HEK293 (cell line): ENCODE measurements around the gene BCL7A.

Experiments
- CTCF ChIA-PET: fragments of 350-600 bp; formaldehyde crosslinking; extraction: SDS; loops from one replicate; lab custom pipeline; 2021; ENCODE audit warnings: antibody characterized with exemption; lab: Yijun Ruan, JAX
- POLR2A ChIA-PET: fragments of 300-600 bp; formaldehyde crosslinking; extraction: SDS; loops from one replicate; lab custom pipeline; 2020; ENCODE audit warnings: antibody characterized with exemption, inconsistent platforms; lab: Yijun Ruan, JAX
- H3K27ac ChIP-seq: fragments of 200-500 bp; sonication (Bioruptor generic); 2 replicates; pipeline ENCODE4 v1.5.1; 2014; ENCODE audit warnings: low read depth, low read length, control low read depth, inconsistent platforms; ENCODE audit errors: extremely low read depth
- H3K36me3 ChIP-seq, 2 experiments: fragments of 200-500 bp in 1 of 2; sonication (Bioruptor generic) in 1 of 2; 1 replicate in 1 of 2; 2 replicates in 1 of 2; pipeline ENCODE4 v1.5.1; 2014 to 2017; ENCODE audit warnings: inconsistent platforms in 2 of 2, low read length in 2 of 2; ENCODE audit not compliant: control insufficient read depth in 2 of 2, insufficient read depth in 1 of 2
- H3K4me1 ChIP-seq: fragments of 200-500 bp; sonication (Bioruptor generic); 2 replicates; pipeline ENCODE4 v1.5.1; 2014; ENCODE audit warnings: mild to moderate bottlenecking, low read length, inconsistent platforms; ENCODE audit not compliant: control insufficient read depth, insufficient read depth
- H3K4me3 ChIP-seq: 2 replicates; pipeline ENCODE4 v1.5.1; 2011; ENCODE audit warnings: low read depth, mild to moderate bottlenecking, control low read depth, low read length, moderate library complexity
- H3K9me3 ChIP-seq: fragments of 200-500 bp; sonication (Bioruptor generic); 2 replicates; pipeline ENCODE4 v1.5.1; 2014; ENCODE audit warnings: low read depth, low read length, inconsistent platforms; ENCODE audit not compliant: control insufficient read depth, insufficient read depth
- BCL11A ChIP-seq: fragments of 450-650 bp; formaldehyde crosslinking; IDR thresholded peaks from 2 replicates; pipeline ENCODE4 v1.5.1; 2016; ENCODE audit warnings: low read depth, missing biosample characterization, missing genetic modification characterization
- GLI4 ChIP-seq: fragments of 450-650 bp; formaldehyde crosslinking; IDR thresholded peaks from 2 replicates; pipeline ENCODE4 v1.5.1; 2016; ENCODE audit warnings: missing biosample characterization, missing genetic modification characterization
- ZNF157 ChIP-seq: fragments of 450-650 bp; formaldehyde crosslinking; IDR thresholded peaks from 2 replicates; pipeline ENCODE4 v1.5.1; 2016; ENCODE audit warnings: missing biosample characterization, missing genetic modification characterization
- ZNF280D ChIP-seq: fragments of 450-650 bp; formaldehyde crosslinking; IDR thresholded peaks from 2 replicates; pipeline ENCODE4 v1.5.1; 2016; ENCODE audit warnings: missing biosample characterization, missing genetic modification characterization
- ZNF529 ChIP-seq: fragments of 450-650 bp; formaldehyde crosslinking; IDR thresholded peaks from 2 replicates; pipeline ENCODE4 v1.5.1; 2017; ENCODE audit warnings: missing genetic modification characterization, missing biosample characterization; ENCODE audit not compliant: insufficient replicate concordance
- ZNF548 ChIP-seq: fragments of 450-650 bp; formaldehyde crosslinking; IDR thresholded peaks from 2 replicates; pipeline ENCODE4 v1.5.1; 2016; ENCODE audit warnings: missing biosample characterization, missing genetic modification characterization
- ZNF585B ChIP-seq: fragments of 450-650 bp; formaldehyde crosslinking; IDR thresholded peaks from 2 replicates; pipeline ENCODE4 v1.5.1; 2016; ENCODE audit warnings: missing biosample characterization, missing genetic modification characterization
- ZNF670 ChIP-seq: fragments of 450-650 bp; formaldehyde crosslinking; IDR thresholded peaks from 2 replicates; pipeline ENCODE4 v1.5.1; 2016; ENCODE audit warnings: missing biosample characterization, missing genetic modification characterization, low read depth
- ZNF830 ChIP-seq: fragments of 450-650 bp; IDR thresholded peaks from 2 replicates; pipeline ENCODE4 v1.5.0; 2018; ENCODE audit warnings: missing biosample characterization, missing genetic modification characterization, low read depth, mild to moderate bottlenecking, moderate library complexity
- ZSCAN18 ChIP-seq: fragments of 450-650 bp; formaldehyde crosslinking; IDR thresholded peaks from 2 replicates; pipeline ENCODE4 v1.5.1; 2016; ENCODE audit warnings: missing biosample characterization, missing genetic modification characterization
- ZSCAN30 ChIP-seq: fragments of 450-650 bp; IDR thresholded peaks from 2 replicates; pipeline ENCODE4 v1.5.1; 2018; ENCODE audit warnings: missing biosample characterization, mild to moderate bottlenecking, missing genetic modification characterization, moderate library complexity
- TF ChIP-seq, protein P1 (sequence below): fragments of 450-650 bp; formaldehyde crosslinking; IDR thresholded peaks from 2 replicates; pipeline ENCODE4 v1.5.1; 2016; ENCODE audit warnings: missing biosample characterization, missing genetic modification characterization, low read depth
- TF ChIP-seq, protein P2 (sequence below): fragments of 450-650 bp; formaldehyde crosslinking; IDR thresholded peaks from 2 replicates; pipeline ENCODE4 v1.5.1; 2016; ENCODE audit warnings: missing biosample characterization, missing genetic modification characterization

BCL7A gene

DNA sequence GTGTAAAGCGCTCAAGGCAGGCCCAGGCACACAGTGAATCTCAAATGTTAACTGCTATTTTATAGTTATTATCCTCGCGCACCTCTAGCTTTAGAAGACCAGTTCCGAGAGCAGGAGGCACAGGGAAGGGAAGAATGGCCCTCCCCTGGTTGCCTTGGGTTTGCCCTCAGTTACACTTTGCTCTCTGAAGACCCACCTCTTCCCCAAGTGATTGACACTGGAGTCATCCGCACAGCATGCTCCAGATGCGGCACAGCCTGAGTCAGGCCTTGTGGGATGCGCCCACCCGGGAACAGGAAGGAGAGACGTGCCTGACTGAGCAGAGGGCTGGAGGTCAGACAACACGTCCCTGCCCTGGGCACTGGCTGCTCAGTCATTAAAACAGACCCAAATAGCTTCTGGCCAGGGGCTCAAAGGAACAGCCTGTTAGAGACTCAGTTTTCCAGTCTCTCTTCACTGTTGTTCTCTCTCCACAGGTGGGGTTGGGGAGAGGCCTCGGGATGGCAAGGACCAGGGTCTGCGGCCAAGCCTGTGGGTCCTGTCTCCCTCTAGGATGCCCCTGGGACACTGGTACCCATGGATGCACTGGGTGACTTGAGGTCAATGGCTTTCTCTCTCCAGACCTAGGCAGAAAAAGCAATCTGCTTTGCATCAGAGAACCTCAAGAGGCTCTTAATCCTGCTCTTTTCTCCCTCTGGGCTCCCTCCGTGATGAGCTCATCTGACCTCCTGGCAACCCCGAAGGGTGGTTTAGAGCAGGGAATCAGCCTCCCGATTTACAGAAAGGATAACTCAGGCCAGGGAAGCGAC is 43.3 kb downstream of the BCL7A start (continued):
- TF ChIP-seq ZNF529 (no peak), ZNF548 (tag by site-specific recombination) (no peak)

DNA sequence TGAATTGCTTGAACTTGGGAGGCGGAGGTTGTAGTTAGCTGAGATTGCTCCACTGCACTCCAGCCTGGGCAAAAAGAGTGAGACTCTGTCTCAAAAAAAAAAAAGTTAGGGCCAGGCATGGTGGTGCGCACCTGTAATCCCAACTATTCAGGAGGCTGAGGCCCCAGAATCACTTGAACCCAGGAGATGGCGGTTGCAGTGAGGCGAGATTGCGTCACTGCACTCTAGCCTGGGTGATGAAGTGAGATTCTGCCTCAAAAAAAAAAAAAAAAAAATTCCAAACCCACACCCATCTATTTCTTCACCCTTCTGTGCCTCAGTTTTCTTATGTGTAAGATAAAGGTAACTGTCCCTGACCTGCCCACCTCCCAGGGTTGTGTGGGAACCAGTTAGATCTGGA is 45.9 kb downstream of the BCL7A start:
- CTCF ChIA-PET: interaction anchor here (1.1 to 1.2 kb wide), 2 partner anchors 11 to 123 kb away, joined by 3 to 5 read pairs; no protein-coding TSS in a partner anchor

More for the DNA sequence above, 45.9 kb downstream of the BCL7A start:
- Histone ChIP-seq H3K4me3 (no peak overlapping the region), H3K36me3 (peaks cover 0 to 12% of the 10 kb centered on the region in 2 experiments; a peak in 1 of 3 replicates), H3K27ac (0 out of 2 replicates have a peak overlapping the region, but pooled peaks have one; percentile 3), H3K9me3 (no peaks in the 10 kb centered on the region), H3K4me1 (peaks cover 29% of the 10 kb centered on the region)
- POLR2A ChIA-PET: no interaction called here
- no peak for TF ChIP-seq ZNF280D
- TF ChIP-seq, protein P1, sequence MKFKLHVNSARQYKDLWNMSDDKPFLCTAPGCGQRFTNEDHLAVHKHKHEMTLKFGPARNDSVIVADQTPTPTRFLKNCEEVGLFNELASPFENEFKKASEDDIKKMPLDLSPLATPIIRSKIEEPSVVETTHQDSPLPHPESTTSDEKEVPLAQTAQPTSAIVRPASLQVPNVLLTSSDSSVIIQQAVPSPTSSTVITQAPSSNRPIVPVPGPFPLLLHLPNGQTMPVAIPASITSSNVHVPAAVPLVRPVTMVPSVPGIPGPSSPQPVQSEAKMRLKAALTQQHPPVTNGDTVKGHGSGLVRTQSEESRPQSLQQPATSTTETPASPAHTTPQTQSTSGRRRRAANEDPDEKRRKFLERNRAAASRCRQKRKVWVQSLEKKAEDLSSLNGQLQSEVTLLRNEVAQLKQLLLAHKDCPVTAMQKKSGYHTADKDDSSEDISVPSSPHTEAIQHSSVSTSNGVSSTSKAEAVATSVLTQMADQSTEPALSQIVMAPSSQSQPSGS (tag by site-specific recombination): no peak
- no peak for TF ChIP-seq ZNF585B (tag by site-specific recombination)
- TF ChIP-seq ZSCAN18 (tag by site-specific recombination): no peak
- no peak for TF ChIP-seq ZNF830 (tag by site-specific recombination)
- no peak for TF ChIP-seq ZSCAN30 (tag by site-specific recombination)
- TF ChIP-seq, protein P2, sequence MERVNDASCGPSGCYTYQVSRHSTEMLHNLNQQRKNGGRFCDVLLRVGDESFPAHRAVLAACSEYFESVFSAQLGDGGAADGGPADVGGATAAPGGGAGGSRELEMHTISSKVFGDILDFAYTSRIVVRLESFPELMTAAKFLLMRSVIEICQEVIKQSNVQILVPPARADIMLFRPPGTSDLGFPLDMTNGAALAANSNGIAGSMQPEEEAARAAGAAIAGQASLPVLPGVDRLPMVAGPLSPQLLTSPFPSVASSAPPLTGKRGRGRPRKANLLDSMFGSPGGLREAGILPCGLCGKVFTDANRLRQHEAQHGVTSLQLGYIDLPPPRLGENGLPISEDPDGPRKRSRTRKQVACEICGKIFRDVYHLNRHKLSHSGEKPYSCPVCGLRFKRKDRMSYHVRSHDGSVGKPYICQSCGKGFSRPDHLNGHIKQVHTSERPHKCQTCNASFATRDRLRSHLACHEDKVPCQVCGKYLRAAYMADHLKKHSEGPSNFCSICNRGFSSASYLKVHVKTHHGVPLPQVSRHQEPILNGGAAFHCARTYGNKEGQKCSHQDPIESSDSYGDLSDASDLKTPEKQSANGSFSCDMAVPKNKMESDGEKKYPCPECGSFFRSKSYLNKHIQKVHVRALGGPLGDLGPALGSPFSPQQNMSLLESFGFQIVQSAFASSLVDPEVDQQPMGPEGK (tag by site-specific recombination): no peak
- no peak for TF ChIP-seq GLI4 (tag by site-specific recombination)
- TF ChIP-seq ZNF670 (tag by site-specific recombination): no peak
- no peak for TF ChIP-seq ZNF157
- no peak for TF ChIP-seq BCL11A
